ENCODE data around the gene OLFML2A. TPM values are rescaled to one million over a fixed set of nuclear protein-coding genes. Genes with fewer than 3 reads are reported as not detected.
"Not testable (repeated sequence)": the region's sequence is repeated elsewhere in the genome, so short reads cannot be mapped to it uniquely, and the experiment has no call there.

The OLFML2A gene
- polyA plus RNA-seq, 3 donors: 1.7 to 5.4 (median 3.7) TPM

- no peak overlapping the region for H3K27ac ChIP-seq (ENCODE audit: low read depth, low read length)
- 20 to 27% (median 22%) methylated on average over 30 to 39 of the region's 39 CpGs for whole genome bisulfite sequencing, 3 donors
Observed at GRCh38 chr9:124771867-124772679, 4.9 kb upstream of the OLFML2A start.

DNA sequence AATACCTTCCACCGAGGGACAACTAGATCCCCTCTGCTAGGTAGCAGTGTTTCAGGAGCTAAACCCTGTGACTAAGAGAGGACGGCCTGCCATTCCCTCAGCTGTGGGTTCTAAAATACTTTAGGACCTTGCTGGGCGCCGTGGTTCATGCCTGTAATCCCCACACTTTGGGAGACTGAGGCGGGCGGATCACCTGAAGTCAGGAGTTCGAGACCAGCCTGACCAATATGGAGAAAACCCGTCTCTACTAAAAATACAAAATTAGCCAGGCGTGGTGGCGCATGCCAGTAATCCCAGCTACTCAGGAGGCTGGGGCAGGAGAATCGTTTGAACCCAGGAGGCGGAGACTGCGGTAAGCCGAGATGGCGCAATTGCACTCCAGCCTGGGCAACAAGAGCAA, 4.1 kb upstream of the OLFML2A start:
- 85 to 88% (median 86%) methylated on average over 15 of the region's 15 CpGs for WGBS, 3 donors

GRCh38 chr9:124773473-124774128, 3.3 kb upstream of the OLFML2A start:
- WGBS, 3 donors: 78 to 89% (median 88%) methylated on average over 1 of the region's 1 CpG
- H3K27ac ChIP-seq (ENCODE audit: low read depth, low read length): no peak overlapping the region

More for the DNA sequence above, 4.1 kb upstream of the OLFML2A start:
- not testable (repeated sequence) for H3K27ac ChIP-seq (ENCODE audit: low read depth, low read length)

- WGBS, 3 donors: 33 to 39% (median 37%) methylated on average over 15 of the region's 15 CpGs
- no peak overlapping the region for H3K27ac ChIP-seq (ENCODE audit: low read depth, low read length)
Observed at GRCh38 chr9:124774129-124774978, 2.6 kb upstream of the OLFML2A start.

DNA sequence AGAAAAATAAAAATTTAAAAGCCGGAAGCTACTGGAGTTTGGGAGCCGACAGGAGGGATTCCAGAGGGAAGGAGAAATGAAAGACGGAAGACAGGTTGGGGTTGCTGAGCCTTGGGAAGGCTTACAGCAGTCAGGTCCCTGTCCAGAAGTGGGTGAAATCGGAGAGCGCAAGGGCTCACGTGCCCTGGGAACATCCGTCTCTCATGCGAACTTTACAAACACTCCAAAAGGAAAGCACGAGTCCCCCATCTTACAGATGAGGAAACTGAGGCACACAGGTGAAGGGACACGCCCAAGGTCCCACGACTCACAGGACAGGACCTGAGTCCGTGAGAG, 347 bp upstream of the OLFML2A start:
- 13 to 28% (median 18%) methylated on average over 12 of the region's 12 CpGs for WGBS, 3 donors
- no peak overlapping the region for H3K27ac ChIP-seq (ENCODE audit: low read depth, low read length)

GRCh38 chr9:124778575-124779367, 1.8 kb downstream of the OLFML2A start:
- no peak overlapping the region for H3K27ac ChIP-seq (ENCODE audit: low read depth, low read length)
- WGBS, 3 donors: 80 to 86% (median 82%) methylated on average over 11 of the region's 11 CpGs

GRCh38 chr9:124779368-124780059, 2.6 kb downstream of the OLFML2A start:
- no peak overlapping the region for H3K27ac ChIP-seq (ENCODE audit: low read depth, low read length)
- 38 to 54% (median 41%) methylated on average over 6 of the region's 6 CpGs for WGBS, 3 donors

GRCh38 chr9:124780060-124780756, 3.3 kb downstream of the OLFML2A start:
- H3K27ac ChIP-seq (ENCODE audit: low read depth, low read length): no peak overlapping the region
- WGBS, 3 donors: 48 to 87% (median 67%) methylated on average over 14 of the region's 14 CpGs

- 97 to 98% (median 97%) methylated on average over 4 of the region's 4 CpGs for WGBS, 3 donors
- no peak overlapping the region for H3K27ac ChIP-seq (ENCODE audit: low read depth, low read length)
Observed at GRCh38 chr9:124780757-124781151, 3.8 kb downstream of the OLFML2A start.

- 70 to 91% (median 84%) methylated on average over 2 to 3 of the region's 3 CpGs for WGBS, 3 donors
- no peak overlapping the region for H3K27ac ChIP-seq (ENCODE audit: low read depth, low read length)
Observed at GRCh38 chr9:124781967-124782660, 5.2 kb downstream of the OLFML2A start.

GRCh38 chr9:124782661-124783574, 6.0 kb downstream of the OLFML2A start:
- H3K27ac ChIP-seq (ENCODE audit: low read depth, low read length): no peak overlapping the region
- 74 to 84% (median 81%) methylated on average over 13 of the region's 13 CpGs for WGBS, 3 donors

DNA sequence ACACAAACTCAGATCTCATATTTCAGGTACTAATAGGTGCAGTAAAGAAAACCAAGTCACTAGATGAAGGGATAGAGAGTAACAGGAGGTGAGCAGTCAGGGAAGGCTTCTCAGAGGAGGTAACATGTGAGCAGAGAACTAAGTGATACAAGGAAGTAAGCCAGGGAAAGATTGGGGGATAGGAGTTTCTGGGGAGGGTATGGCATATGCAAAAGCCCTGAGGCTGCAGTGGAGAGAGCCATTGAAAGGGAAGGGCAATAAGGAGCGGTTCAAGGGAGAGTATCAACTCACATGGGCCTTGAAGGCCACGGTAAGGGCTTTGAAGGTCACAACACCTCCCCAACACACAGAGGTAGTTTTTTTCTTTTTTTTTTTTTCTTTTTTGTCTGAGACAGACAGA, 6.9 kb downstream of the OLFML2A start:
- H3K27ac ChIP-seq (ENCODE audit: low read depth, low read length): no peak overlapping the region
- WGBS, 3 donors: 45 to 86% (median 85%) methylated on average over 2 of the region's 2 CpGs

- H3K27ac ChIP-seq (ENCODE audit: low read depth, low read length): no peak overlapping the region
Observed at GRCh38 chr9:124784509-124784908, 7.6 kb downstream of the OLFML2A start.

DNA sequence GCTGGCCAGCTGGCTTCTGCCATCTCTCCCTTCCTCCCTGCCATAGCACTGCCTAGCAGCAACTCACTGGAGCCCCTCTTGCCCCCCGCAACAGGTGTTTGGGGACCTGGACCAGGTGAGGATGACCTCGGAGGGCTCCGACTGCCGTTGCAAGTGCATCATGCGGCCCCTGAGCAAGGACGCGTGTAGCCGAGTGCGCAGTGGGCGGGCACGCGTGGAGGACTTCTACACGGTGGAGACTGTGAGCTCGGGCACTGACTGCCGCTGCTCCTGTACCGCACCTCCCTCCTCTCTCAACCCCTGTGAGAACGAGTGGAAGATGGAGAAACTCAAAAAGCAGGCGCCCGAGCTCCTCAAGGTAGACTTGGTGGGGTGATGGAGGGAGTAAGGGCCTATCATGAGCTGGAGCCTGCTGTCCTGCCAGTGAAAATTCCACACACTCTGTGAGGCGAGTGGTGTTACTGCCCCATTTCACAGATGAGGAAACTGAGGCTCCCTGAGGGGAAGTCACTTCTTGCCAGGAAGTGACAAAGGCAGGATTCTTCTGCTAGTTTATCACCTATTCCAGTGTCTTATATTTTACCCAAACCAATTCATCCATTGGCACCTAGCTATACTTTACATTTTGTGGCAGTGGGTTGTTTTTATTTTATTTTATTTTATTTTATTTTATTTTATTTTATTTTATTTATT, 10.1 kb downstream of the OLFML2A start:
- no peak overlapping the region for H3K27ac ChIP-seq (ENCODE audit: low read depth, low read length)
- 95 to 96% (median 95%) methylated on average over 20 of the region's 20 CpGs for WGBS, 3 donors

More at GRCh38 chr9:124784509-124784908, 7.6 kb downstream of the OLFML2A start:
- WGBS, 3 donors: 9 to 76% (median 12%) methylated on average over 2 of the region's 2 CpGs

- WGBS, 3 donors: 90 to 97% (median 97%) methylated on average over 3 of the region's 3 CpGs
- no peak overlapping the region for H3K27ac ChIP-seq (ENCODE audit: low read depth, low read length)
Observed at GRCh38 chr9:124788542-124789217, 11.7 kb downstream of the OLFML2A start.
